Activated T-cell treated with anti-CD3 and anti-CD28 coated beads for 48 hours (primary cell): Measurements from ENCODE around the gene HYCC2.
"Not testable (repeated sequence)": the region's sequence is repeated elsewhere in the genome, so short reads cannot be mapped to it uniquely, and the experiment has no call there.

ENCODE experiments used
- DNase-seq: peaks from one replicate; pipeline ENCODE4 v3.0.0-alpha.2; 2020; ENCODE audit warnings: low read depth

The HYCC2 gene

GRCh38 chr2:201071479-201072200 is at the start of gene HYCC2, which contains the start of gene NDUFB3:
TSS of gene HYCC2 (minus strand) at chr2:201071671. CDS start at chr2:201024009, 47,662 bp downstream.
TSS of gene NDUFB3 (plus strand) at chr2:201072001. CDS start at chr2:201078883, 6,882 bp downstream.
- DNase-seq, result peak; percentile 84

GRCh38 chr2:201118961-201119854 is 47.7 kb upstream of the HYCC2 start:
- no peak for DNase-seq

DNA sequence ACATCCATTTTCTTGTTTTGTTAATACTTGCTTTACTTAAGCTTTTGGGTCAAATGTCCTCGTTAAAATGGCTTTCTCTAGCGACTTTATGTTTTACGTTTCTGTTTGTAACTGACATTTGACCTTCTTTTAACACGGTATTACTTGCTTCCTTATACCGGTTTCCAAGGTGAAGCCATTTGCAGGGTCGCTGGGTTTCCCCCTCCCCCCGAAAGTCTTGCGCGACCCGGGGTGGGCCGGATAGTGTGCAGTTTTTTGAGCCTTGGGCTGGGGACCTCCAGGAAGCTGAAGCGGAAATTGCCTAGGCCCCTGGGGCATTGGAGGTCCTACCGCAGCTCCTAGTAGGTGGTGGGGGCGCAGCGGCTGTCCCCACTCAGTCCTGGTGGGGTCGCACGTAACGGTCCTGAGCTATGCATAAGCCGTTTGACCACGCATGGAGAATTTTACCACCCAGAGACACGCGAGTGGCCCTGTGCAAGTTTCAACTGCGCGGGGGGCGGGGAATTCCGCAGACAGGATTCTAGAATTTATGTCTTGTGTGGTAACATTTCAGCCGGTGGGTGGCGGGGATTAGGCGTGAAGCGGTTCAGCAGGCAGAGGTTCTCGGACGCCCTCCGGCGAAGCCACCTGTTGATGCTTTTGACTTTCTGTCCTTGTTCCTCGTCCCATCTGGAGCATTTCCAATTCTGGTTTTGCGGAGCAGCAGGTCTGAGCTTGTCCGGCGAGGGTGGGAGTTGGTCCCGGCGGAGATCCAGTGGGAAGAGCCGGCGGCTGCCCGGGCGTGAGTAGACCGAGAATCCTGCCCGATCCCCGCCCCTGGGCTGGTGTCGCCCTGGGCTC is 46.9 kb upstream of the HYCC2 start:
- DNase-seq, result peak; percentile 81

GRCh38 chr2:201117735-201118094 is 46.2 kb upstream of the HYCC2 start:
- not testable (repeated sequence) for DNase-seq

DNA sequence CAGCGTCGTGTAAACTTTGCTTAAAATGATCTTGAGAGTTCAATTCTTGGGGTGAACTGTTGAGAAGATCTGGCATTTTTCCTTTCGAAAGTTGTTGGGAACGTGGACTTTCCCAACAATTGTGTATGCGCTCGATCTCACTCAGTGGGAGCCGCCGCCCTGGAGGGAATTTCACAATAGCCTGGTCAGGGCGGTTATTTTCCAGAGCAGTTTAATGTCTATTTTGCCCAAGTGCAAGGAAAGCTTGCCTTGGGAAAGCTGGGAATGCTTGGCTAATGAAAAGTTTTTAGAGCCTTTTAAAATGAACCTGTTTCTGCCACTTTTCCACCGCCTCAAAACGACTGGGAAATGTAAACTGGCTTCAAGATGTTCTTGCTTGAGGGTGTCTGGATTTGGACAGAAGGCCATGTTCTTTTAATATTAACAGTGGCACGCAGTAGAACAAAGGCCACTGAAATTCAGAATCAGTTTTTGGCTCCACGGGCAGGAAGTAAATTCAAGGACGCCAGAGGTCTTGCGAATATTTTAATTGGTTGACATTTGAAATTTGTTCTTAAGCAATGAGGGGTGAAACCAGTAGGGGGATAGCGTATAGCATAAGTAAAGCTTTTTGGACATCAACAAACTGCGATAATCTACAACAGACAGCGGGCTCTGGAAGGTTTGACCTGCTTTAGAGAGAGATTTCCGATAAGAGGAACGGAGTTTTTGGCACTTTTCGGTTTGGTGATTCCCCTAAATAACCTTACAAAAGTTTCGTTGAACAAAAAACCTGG is 45.7 kb upstream of the HYCC2 start:
- no peak for DNase-seq

- DNase-seq, result peak; percentile 81
Observed at GRCh38 chr2:201116115-201116958, 44.9 kb upstream of the HYCC2 start, which contains the start of gene CFLAR. TSS of gene CFLAR (plus strand) at chr2:201116164. CDS start at chr2:201129866, 13,702 bp downstream.

GRCh38 chr2:201114846-201115245 is 43.4 kb upstream of the HYCC2 start:
- no peak for DNase-seq

DNA sequence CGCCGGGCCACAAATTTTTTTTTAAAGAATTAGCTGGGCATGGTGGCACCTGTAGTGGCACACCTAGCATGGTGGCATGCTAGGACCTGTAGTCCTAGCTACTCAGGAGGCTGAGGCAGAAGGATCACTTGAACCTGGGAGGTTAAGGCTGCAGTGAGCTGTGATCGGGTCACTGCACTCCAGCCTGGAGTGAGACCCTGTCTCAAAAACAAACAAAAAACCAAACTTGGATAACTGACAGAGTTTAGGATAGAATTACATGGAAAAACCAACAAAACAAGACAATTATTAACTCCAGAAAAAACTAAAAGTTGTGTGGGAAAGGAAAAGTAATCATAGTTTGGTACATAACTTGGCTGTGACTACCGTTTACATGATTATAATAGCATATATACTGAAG is 42.9 kb upstream of the HYCC2 start:
- no peak for DNase-seq

DNA sequence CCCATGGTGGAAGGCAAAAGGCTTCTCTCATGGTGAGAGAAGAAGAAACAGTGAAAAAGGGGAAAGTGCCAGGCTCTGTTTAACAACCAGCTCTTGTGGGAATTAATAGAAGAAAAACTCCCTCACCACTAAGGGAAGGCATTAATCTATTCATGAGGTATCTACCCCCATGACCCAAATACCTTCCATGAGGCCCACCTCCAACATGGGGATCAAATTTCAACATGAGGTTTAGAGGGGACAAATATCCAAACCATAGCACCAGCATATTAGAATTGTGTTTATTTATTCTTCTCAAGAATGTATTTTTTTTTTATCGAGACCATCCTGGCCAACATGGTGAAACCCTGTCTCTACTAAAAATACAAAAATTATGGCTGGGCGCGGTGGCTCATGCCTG is 39.6 kb upstream of the HYCC2 start:
- DNase-seq, result no peak

DNA sequence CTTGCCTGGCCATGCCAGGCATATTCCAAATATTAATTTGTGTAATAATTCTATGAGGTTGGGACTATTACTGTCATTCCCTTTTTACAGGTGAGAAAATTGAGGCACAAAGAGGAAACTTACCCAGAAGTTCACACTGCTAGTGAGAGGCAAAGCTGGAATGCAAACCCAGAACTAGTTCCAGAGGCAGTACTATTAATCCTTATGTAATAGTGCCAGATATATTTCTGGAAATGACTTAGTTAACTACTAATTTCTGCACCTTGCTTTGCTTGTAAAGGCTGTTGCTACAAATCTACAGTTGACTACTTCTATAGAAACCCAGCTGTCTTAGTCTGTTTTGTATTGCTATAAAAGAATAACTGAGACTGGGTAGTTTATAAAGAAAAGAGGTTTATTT is 39.1 kb upstream of the HYCC2 start:
- DNase-seq, result no peak

DNA sequence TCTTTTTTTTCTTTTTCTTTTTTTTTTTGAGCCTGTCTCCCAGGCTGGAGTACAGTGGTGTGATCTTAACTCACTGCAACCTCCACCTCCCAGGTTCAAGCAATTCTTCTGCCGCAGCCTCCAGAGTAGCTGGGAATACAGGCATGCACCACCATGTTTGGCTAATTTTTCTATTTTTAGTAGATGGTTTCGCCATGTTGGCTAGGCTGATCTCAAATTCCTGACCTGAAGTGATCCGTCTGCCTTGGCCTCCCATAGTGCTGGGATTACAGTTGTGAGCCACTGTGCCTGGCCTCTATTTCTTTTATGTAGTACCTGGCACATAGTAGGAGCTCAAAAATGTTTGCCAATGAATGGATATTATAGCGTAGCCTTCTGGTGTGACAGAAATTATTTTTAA is 37.7 kb upstream of the HYCC2 start:
- no peak for DNase-seq

GRCh38 chr2:201108341-201108740 is 36.9 kb upstream of the HYCC2 start:
- no peak for DNase-seq

- no peak for DNase-seq
Observed at GRCh38 chr2:201107624-201108023, 36.2 kb upstream of the HYCC2 start.

DNA sequence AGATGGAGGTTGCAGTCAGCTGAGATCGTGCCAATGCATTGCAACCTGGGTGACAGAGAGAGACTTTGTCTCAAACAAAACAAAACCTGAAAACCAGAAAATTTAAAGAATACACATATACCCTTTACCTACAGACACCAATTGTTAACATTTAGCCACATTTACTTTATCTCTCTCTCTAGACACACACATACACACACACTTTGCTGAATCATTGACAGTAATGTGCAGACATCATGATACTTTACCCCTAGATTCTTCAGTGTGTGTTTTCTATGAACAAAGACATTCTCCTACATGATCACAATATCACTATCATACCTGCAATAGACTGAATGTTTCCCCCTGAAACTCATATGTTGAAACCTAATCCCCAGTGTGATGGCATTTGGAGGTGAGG is 34.3 kb upstream of the HYCC2 start:
- DNase-seq, result no peak

DNA sequence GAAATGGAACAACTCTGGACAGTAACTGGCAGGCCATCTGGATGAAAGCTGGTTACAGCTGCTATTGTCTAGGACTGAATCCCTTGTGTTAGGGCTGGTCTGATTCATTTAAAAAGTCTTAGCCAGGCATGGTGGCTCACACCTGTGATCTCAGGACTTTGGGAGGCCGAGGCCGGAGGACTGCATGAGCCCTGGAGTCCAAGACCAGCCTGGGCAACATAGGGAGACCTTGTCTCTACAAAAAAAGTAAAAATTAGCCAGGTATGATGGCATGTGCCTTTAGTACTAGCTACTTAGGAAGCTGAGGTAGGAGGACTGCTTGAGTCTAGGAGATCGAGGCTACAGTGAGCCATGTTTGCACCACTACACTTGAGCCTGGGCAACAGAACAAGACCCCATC is 29.0 kb upstream of the HYCC2 start:
- DNase-seq, result no peak

- no peak for DNase-seq
Observed at GRCh38 chr2:201093573-201093972, 22.1 kb upstream of the HYCC2 start.

DNA sequence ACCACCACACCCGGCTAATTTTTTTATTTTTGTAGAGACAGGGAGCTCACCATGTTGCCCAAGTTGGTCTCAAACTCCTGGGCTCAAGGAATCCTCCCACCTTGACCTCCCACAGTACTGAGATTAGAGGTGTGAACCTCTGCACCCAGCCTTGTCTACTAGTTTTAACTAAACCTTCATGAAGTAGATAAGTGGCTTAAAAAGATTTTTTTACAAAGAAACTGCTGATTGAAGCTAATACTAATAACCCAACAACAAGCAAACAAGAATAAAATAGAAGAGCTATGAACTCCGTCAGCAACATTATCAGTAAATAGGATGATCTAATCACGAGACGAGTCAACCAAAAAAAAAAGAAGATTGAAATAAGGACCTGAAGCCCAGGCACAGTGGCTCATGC is 19.1 kb upstream of the HYCC2 start:
- no peak for DNase-seq

- no peak for DNase-seq
Observed at GRCh38 chr2:201084863-201085262, 13.4 kb upstream of the HYCC2 start.

GRCh38 chr2:201074996-201075395 is 3.5 kb upstream of the HYCC2 start:
- DNase-seq, result no peak

DNA sequence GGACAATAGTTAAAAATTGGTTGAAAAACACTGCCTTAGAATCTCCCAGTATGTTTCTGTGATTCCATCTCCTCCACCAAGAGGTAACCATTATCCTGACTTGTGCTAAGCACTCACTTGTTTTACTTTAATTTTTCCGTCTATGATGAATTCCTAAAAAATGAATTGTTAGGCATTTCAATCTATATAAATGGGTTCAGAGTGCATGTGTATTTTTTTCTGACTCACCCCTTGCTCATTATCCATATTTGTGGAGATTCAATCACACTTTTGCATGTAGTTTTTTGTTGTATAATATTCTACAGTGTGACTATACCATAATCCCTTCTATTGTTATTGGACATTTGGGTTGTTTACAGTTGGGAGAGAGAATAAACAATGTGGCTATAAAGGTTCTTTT is 1.6 kb upstream of the HYCC2 start:
- DNase-seq, result no peak

GRCh38 chr2:201072201-201072530 is 695 bp upstream of the HYCC2 start:
- DNase-seq, result no peak
